GM12878 (cell line): ENCODE results near the gene NOCT. TPM values are rescaled to one million over a fixed set of nuclear protein-coding genes. Genes with fewer than 3 reads are reported as not detected.

ENCODE experiments used
- ATAC-seq: fragments of 200-7000 bp; cut with Tn5 transposase; 3 replicates; pipeline ENCODE4 v1.9.1; 2020; ENCODE audit warnings: mild to moderate bottlenecking, moderate library complexity
- BruUV-seq: library from RNA; stranded (reverse); fragments of 400-500 nt; replicated peaks from 2 replicates; lab custom pipeline; 2021; lab: Mats Ljungman, UMichigan
- CTCF ChIA-PET: fragments of 300-600 bp; sonication (Branson Sonifier 250); formaldehyde crosslinking; extraction: SDS; loops from one replicate; lab custom pipeline; 2021; ENCODE audit warnings: inconsistent platforms; lab: Yijun Ruan, JAX
- POLR2A ChIA-PET: fragments of 350-600 bp; formaldehyde crosslinking; extraction: SDS; loops from one replicate; lab custom pipeline; 2021; ENCODE audit warnings: inconsistent platforms; lab: Charles Lee
- RAD21 ChIA-PET: fragments of 300-600 bp; sonication (Branson Sonifier 250); formaldehyde crosslinking; loops from one replicate; lab custom pipeline; 2023; ENCODE audit warnings: antibody characterized with exemption; ENCODE audit not compliant: unreplicated experiment; lab: Charles Lee
- SMC1A ChIA-PET: fragments of 300-600 bp; sonication (Branson Sonifier 250); formaldehyde crosslinking; loops from one replicate; lab custom pipeline; 2023; ENCODE audit not compliant: unreplicated experiment, uncharacterized antibody; lab: Charles Lee
- DNase-seq: peaks from one replicate; pipeline ENCODE4 v3.0.0-alpha.2; 2011; ENCODE audit warnings: low read depth, low spot score
- FAIRE-seq: peaks from 3 replicates; lab custom pipeline; 2011; peaks lifted over from hg19 to GRCh38; lab: Jason Lieb, UNC
- H2AFZ ChIP-seq: 2 replicates; pipeline ENCODE4 v1.6.0; 2011; ENCODE audit warnings: low read depth, low read length, control low read depth; ENCODE audit not compliant: control insufficient read depth
- H3K27ac ChIP-seq: 2 replicates; pipeline ENCODE4 v1.5.1; 2011; ENCODE audit warnings: control low read depth; ENCODE audit not compliant: control insufficient read depth, insufficient read depth
- H3K27me3 ChIP-seq, 2 experiments: replicated peaks in 1 of 2; 2 replicates each; pipeline versions ENCODE4 v1.6.0 to v1.6.1; 2011; ENCODE audit warnings: low read length in 1 of 2; ENCODE audit not compliant: control insufficient read depth in 2 of 2, insufficient read depth in 2 of 2
- H3K36me3 ChIP-seq, 2 experiments: 2 replicates each; pipeline ENCODE4 v1.5.1; 2011; ENCODE audit warnings: low read length in 1 of 2; ENCODE audit not compliant: control insufficient read depth in 2 of 2, insufficient read depth in 2 of 2
- H3K4me1 ChIP-seq: 2 replicates; pipeline ENCODE4 v1.6.1; 2011; ENCODE audit warnings: mild to moderate bottlenecking, low read length, moderate library complexity, mixed read lengths; ENCODE audit not compliant: control insufficient read depth, insufficient read depth
- H3K4me2 ChIP-seq: 2 replicates; pipeline ENCODE4 v1.6.0; 2011; ENCODE audit warnings: control low read depth; ENCODE audit not compliant: control insufficient read depth, insufficient read depth
- H3K4me3 ChIP-seq: fragments of 200-600 bp; sonication (generic); 2 replicates; pipeline ENCODE4 v1.5.1; 2016
- H3K79me2 ChIP-seq: 2 replicates; pipeline ENCODE4 v1.6.0; 2011; ENCODE audit warnings: low read length; ENCODE audit not compliant: control insufficient read depth, insufficient read depth
- H3K9ac ChIP-seq: 2 replicates; pipeline ENCODE4 v1.8.0; 2011; ENCODE audit warnings: low read length, control low read depth, mixed read lengths; ENCODE audit not compliant: control insufficient read depth, insufficient read depth
- H3K9me3 ChIP-seq: replicated peaks from 3 replicates; pipeline ENCODE4 v1.5.1; 2011; ENCODE audit warnings: mild to moderate bottlenecking, low read length; ENCODE audit not compliant: control insufficient read depth, insufficient read depth
- H4K20me1 ChIP-seq: 2 replicates; pipeline ENCODE4 v1.6.0; 2011; ENCODE audit not compliant: control insufficient read depth, insufficient read depth
- ASH2L ChIP-seq: fragments of 300-600, 200-600 bp; sonication (generic); IDR thresholded peaks from 2 replicates; pipeline ENCODE4 v1.6.1; 2017; ENCODE audit warnings: low read depth, mild to moderate bottlenecking, borderline replicate concordance
- CBX5 ChIP-seq: sonication (generic); IDR thresholded peaks from 2 replicates; pipeline ENCODE4 v1.6.1; 2016; ENCODE audit warnings: low read depth, moderate library complexity, mild to moderate bottlenecking, inconsistent platforms
- DPF2 ChIP-seq: fragments of 450-650 bp; IDR thresholded peaks from 2 replicates; pipeline ENCODE4 v1.6.1; 2017; ENCODE audit warnings: mild to moderate bottlenecking
- EGR1 ChIP-seq, 2 experiments: IDR thresholded peaks; 1 replicate in 1 of 2; 2 replicates in 1 of 2; pipeline ENCODE4 v1.6.1; 2011 to 2012; ENCODE audit warnings: low read depth in 2 of 2, low read length in 2 of 2, borderline replicate concordance in 1 of 2, mild to moderate bottlenecking in 1 of 2, moderate library complexity in 1 of 2
- EP300 ChIP-seq, 2 experiments: fragments of 150-350 bp in 1 of 2; IDR thresholded peaks; 2 replicates each; pipeline ENCODE4 v1.6.1; 2011 to 2012; ENCODE audit warnings: low read depth in 2 of 2, low read length in 2 of 2, borderline replicate concordance in 1 of 2, improper control_type of control experiment in 1 of 2, inconsistent platforms in 1 of 2; ENCODE audit not compliant: control insufficient read depth in 1 of 2
- FOS ChIP-seq: IDR thresholded peaks from 3 replicates; pipeline ENCODE4 v1.6.1; 2011; ENCODE audit warnings: borderline replicate concordance; ENCODE audit not compliant: insufficient read length; ENCODE audit errors: extremely low read depth
- JUNB ChIP-seq: IDR thresholded peaks from 2 replicates; pipeline ENCODE4 v1.6.1; 2016; ENCODE audit warnings: antibody characterized with exemption, mild to moderate bottlenecking
- NFYA ChIP-seq: IDR thresholded peaks from 2 replicates; pipeline ENCODE4 v1.6.1; 2011; ENCODE audit warnings: low read depth, mild to moderate bottlenecking, low read length, improper control_type of control experiment, borderline replicate concordance
- NR2C1 ChIP-seq: fragments of 450-650 bp; IDR thresholded peaks from 2 replicates; pipeline ENCODE4 v1.6.1; 2017; ENCODE audit warnings: antibody characterized with exemption, mild to moderate bottlenecking, moderate library complexity
- NR2F1 ChIP-seq: fragments of 450-650 bp; conservative IDR thresholded peaks from 2 replicates; pipeline ENCODE4 v1.6.1; 2017; ENCODE audit warnings: mild to moderate bottlenecking
- SMAD5 ChIP-seq: IDR thresholded peaks from 2 replicates; pipeline ENCODE4 v1.6.1; 2016; ENCODE audit warnings: antibody characterized with exemption, low read depth
- TCF3 ChIP-seq: IDR thresholded peaks from 2 replicates; pipeline ENCODE4 v1.6.1; 2012; ENCODE audit warnings: low read depth, mild to moderate bottlenecking, low read length, borderline replicate concordance; ENCODE audit not compliant: insufficient read depth
- ZNF217 ChIP-seq: fragments of 450-650 bp; IDR thresholded peaks from 2 replicates; pipeline ENCODE4 v1.6.1; 2017; ENCODE audit warnings: antibody characterized with exemption, mild to moderate bottlenecking
- WGBS: methylation state at CpG from one replicate; pipeline ENCODE4 v1.1.6; 2016; ENCODE audit warnings: low lambda C conversion rate; ENCODE audit not compliant: insufficient replicate concordance, insufficient coverage; ENCODE audit errors: missing lambda C conversion rate; 5-methylcytosine and 5-hydroxymethylcytosine counted together
- in situ Hi-C: fragments of 300-500 bp; cut with MboI; formaldehyde crosslinking; loops from 9 replicates; pipeline ENCODE4 v1.14.3; 2018; ENCODE audit warnings: mixed read lengths
- intact Hi-C: fragments of 100-400 bp; cut with micrococcal nuclease; formaldehyde crosslinking; loops from one replicate; pipeline ENCODE4 v1.14.2; 2022; ENCODE audit not compliant: unreplicated experiment
- polyA plus RNA-seq, 11 experiments: library from polyadenylated mRNA; depleted of rRNA in 4 of 11; unstranded in 6 of 11; stranded (reverse) in 5 of 11; fragments of >200 nt; fragmentation: Nextera tagmentation in 4 of 11; fragmentation: Illumina TruSeq in 1 of 11; extraction: Ambion mirVana in 4 of 11; extraction: Trizol in 1 of 11; gene quantifications; 1 replicate in 1 of 11; 2 replicates in 10 of 11; pipeline versions ENCODE4 v1.2.1 to v1.2.3, GENCODE V29; 2011 to 2016; ENCODE audit warnings: inconsistent platforms in 2 of 11, missing spikeins in 2 of 11, low read depth in 1 of 11
- total RNA-seq, 4 experiments: library from RNA; depleted of rRNA in 3 of 4; stranded (reverse); fragments of >200 nt in 3 of 4; fragmentation: Illumina TruSeq in 1 of 4; extraction: Trizol in 1 of 4; gene quantifications; 2 replicates each; pipeline versions ENCODE4 v1.2.1 to v1.2.3, GENCODE V29; 2013 to 2021
- TF ChIP-seq, protein P1 (sequence below), 3 experiments: IDR thresholded peaks in 2 of 3; conservative IDR thresholded peaks in 1 of 3; 2 replicates each; pipeline ENCODE4 v1.5.1; 2011; ENCODE audit warnings: low read depth in 3 of 3, low read length in 3 of 3, mild to moderate bottlenecking in 3 of 3, control low read depth in 2 of 3, moderate library complexity in 2 of 3, inconsistent platforms in 1 of 3, mixed read lengths in 1 of 3; ENCODE audit not compliant: control insufficient read depth in 2 of 3, insufficient read depth in 1 of 3; ENCODE audit errors: extremely low read depth in 1 of 3
- TF ChIP-seq, protein P2 (sequence below): IDR thresholded peaks from 2 replicates; pipeline ENCODE4 v1.6.1; 2011; ENCODE audit warnings: low read depth, low read length, improper control_type of control experiment, borderline replicate concordance
- TF ChIP-seq, protein P3 (sequence below): IDR thresholded peaks from 2 replicates; pipeline ENCODE4 v1.6.1; 2012; ENCODE audit warnings: low read depth, low read length, improper control_type of control experiment

NOCT gene
- total and polyA plus RNA-seq, 10 of the 15 experiments (the other 5 are each of a cell fraction or from before 2014, with no cell fraction given): 1.4 to 17.6 (median 8.1) TPM

DNA sequence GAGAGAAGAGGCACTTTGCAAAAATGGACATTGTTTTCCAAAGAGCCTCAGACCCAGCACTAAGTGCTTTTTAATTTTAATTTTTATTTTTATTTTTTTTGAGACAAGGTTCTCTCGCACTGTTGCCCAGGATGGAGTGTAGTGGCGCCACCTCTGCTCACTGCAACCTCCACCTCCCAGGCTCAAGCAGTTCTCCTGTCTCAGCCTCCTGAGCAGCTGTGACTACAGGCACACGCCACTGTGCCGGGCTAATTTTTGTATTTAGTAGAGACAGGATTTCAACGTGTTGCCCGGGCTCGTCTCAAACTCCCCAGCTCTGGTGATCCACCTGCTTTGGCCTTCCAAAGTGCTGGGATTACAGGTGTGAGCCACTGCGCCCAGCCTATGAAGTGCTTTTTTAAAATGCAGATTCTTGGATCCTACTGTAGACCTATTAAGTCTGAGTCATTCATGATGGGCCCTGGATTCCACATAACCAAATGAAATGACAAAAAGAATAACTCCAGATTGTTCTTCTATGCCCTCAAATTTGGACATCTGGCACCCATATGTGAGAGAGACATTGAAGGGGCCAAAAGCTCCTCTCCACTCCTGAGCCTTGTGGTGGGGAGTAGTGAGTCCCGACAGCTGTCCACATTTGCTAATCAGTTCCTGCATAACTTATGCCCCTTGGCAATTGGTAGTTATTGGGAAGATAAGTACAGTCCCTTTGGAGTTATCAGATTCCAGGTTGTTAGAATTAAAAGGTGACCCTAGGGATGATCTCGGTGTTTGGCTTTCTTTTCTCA is 3.6 kb downstream of the NOCT start (continued):
- no peak for TF ChIP-seq TCF3

DNA sequence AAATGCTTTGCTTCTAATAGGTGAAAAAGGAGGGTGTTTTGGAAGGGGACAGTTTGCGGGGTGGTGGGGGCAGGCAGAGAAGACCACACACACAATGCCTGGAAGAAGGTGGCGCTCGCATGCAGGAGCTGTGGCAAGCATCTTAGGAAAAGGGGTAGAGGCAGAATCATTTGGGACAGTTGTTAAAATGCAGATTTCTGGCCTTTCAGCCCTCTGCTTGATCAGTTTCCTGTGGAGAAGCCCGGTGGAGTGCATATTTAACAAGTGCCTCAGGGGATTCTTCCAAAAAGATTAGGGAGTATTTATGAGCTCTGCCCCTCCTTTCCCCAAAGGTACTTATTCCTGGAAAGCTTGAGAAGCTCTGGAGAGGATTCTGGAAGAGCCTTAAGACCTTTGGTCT is 4.8 kb downstream of the NOCT start:
- ChIA-PET CTCF (interaction anchor here (0.7 to 9.6 kb wide), 6 partner anchors 10 to 246 kb away, joined by 3 to 147 read pairs (median 4); no protein-coding TSS in a partner anchor), SMC1A (interaction anchor here (1.5 to 10.2 kb wide), 2 partner anchors 10 to 61 kb away, joined by 5 to 92 read pairs; no protein-coding TSS in a partner anchor), RAD21 (interaction anchor here (5.1 kb wide), 1 partner anchor 9 kb away, joined by 54 read pairs; no protein-coding TSS in a partner anchor), POLR2A (interaction anchor here (0.6 to 1.0 kb wide), 2 partner anchors 10 kb away, joined by 3 read pairs; no protein-coding TSS in a partner anchor)
- intact Hi-C loops: no loop called here
- Histone ChIP-seq H3K9ac (no peak overlapping the region), H3K4me1 (no peaks in the 10 kb centered on the region), H3K27me3 (no peaks in the 10 kb centered on the region), H4K20me1 (no peaks in the 10 kb centered on the region; the same call in 1 of the 2 replicates), H3K79me2 (peaks cover 72% of the 10 kb centered on the region), H3K9me3 (no peaks in the 10 kb centered on the region), H3K36me3 (peaks cover 0 to 5% of the 10 kb centered on the region in 2 experiments; a peak in 2 of 4 replicates), H2AFZ (no peak overlapping the region), H3K27ac (no peak overlapping the region), H3K4me3 (no peak overlapping the region), H3K4me2 (no peak overlapping the region)
- ATAC-seq: no peak
- no peak for FAIRE-seq
- no TSS peak for BruUV-seq
- DNase-seq: no peak
- 96% methylated on average over 4 of the region's 4 CpGs for WGBS
- in situ Hi-C loops: no loop called here
- TF ChIP-seq DPF2: no peak
- TF ChIP-seq EP300 (IDR thresholded peaks at IDR 0.05; ENCODE audit: borderline replicate concordance in 1 of 2, control insufficient read depth in 1 of 2, low read depth in 2 of 2, low read length in 2 of 2): no peak
- TF ChIP-seq ZNF217: no peak
- TF ChIP-seq NR2F1: no peak
- TF ChIP-seq, protein P1, sequence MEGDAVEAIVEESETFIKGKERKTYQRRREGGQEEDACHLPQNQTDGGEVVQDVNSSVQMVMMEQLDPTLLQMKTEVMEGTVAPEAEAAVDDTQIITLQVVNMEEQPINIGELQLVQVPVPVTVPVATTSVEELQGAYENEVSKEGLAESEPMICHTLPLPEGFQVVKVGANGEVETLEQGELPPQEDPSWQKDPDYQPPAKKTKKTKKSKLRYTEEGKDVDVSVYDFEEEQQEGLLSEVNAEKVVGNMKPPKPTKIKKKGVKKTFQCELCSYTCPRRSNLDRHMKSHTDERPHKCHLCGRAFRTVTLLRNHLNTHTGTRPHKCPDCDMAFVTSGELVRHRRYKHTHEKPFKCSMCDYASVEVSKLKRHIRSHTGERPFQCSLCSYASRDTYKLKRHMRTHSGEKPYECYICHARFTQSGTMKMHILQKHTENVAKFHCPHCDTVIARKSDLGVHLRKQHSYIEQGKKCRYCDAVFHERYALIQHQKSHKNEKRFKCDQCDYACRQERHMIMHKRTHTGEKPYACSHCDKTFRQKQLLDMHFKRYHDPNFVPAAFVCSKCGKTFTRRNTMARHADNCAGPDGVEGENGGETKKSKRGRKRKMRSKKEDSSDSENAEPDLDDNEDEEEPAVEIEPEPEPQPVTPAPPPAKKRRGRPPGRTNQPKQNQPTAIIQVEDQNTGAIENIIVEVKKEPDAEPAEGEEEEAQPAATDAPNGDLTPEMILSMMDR (IDR thresholded peaks at IDR 0.05 in 2 of 3, conservative IDR thresholded peaks at IDR 0.05 in 1 of 3; ENCODE audit: control insufficient read depth in 2 of 3, extremely low read depth in 1 of 3, insufficient read depth in 1 of 3, low read depth in 3 of 3, low read length in 3 of 3): no peak
- TF ChIP-seq, protein P2, sequence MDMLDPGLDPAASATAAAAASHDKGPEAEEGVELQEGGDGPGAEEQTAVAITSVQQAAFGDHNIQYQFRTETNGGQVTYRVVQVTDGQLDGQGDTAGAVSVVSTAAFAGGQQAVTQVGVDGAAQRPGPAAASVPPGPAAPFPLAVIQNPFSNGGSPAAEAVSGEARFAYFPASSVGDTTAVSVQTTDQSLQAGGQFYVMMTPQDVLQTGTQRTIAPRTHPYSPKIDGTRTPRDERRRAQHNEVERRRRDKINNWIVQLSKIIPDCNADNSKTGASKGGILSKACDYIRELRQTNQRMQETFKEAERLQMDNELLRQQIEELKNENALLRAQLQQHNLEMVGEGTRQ: no peak
- TF ChIP-seq SMAD5: no peak
- no peak for TF ChIP-seq NFYA
- TF ChIP-seq FOS: no peak
- TF ChIP-seq, protein P3, sequence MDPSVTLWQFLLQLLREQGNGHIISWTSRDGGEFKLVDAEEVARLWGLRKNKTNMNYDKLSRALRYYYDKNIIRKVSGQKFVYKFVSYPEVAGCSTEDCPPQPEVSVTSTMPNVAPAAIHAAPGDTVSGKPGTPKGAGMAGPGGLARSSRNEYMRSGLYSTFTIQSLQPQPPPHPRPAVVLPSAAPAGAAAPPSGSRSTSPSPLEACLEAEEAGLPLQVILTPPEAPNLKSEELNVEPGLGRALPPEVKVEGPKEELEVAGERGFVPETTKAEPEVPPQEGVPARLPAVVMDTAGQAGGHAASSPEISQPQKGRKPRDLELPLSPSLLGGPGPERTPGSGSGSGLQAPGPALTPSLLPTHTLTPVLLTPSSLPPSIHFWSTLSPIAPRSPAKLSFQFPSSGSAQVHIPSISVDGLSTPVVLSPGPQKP: no peak
- TF ChIP-seq CBX5: no peak
- TF ChIP-seq EGR1 (IDR thresholded peaks at IDR 0.05; ENCODE audit: borderline replicate concordance in 1 of 2, low read depth in 2 of 2, low read length in 2 of 2): no peak
- TF ChIP-seq NR2C1: no peak
- TF ChIP-seq ASH2L: no peak
- no peak for TF ChIP-seq JUNB
